OCI-M2 (cell line): ENCODE results near the gene UVRAG.

Experiments used
- DNase-seq: peaks from one replicate; lab custom pipeline; 2025; ENCODE audit not compliant: unreplicated experiment; lab: John Stamatoyannopoulos, UW

Gene UVRAG

DNA sequence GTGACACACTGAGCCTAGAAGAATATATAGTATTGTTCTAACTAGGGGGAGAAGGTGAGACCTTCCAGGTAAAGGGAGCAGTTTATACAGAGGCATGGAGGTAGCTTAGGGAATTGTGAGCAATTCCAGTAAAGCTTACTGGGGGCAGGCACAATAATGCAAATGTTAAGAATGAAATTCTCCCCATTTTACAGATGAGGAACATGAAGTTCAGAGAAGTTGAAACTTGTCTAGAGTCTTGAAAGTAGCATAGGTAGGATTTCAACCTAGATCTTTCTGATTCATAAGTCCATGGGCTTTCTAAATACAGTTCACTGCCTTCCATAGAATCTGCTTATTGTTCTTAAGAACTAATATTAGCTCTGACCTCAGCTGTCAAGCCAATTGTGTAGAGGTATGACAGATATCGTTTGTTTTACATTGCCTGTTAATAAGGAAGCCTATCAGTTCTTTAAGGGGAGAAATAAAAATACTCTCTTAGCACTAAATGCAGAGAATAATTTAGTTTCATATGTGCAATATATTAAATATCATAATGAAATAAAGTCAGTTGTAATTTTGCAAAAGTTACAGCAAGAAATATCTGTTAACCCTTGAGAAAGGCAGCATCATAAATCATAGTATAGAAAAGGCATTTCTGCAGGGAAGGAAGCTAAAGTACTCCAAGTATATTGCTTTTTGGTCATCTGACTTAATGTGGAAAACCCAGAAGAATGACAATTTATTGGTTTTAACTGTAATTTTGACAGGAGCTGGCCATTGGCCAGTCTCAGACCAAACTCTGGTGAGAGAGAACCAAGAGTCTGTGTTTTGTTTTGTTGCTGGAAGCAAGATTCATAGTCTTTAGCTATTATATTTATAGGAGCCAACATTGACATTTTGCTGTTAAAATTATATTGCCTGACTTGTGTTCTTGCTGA, 181.8 kb downstream of the UVRAG start:
- DNase-seq: no peak

GRCh38 chr11:76004400-76004799, 189.4 kb downstream of the UVRAG start:
- DNase-seq: no peak

DNA sequence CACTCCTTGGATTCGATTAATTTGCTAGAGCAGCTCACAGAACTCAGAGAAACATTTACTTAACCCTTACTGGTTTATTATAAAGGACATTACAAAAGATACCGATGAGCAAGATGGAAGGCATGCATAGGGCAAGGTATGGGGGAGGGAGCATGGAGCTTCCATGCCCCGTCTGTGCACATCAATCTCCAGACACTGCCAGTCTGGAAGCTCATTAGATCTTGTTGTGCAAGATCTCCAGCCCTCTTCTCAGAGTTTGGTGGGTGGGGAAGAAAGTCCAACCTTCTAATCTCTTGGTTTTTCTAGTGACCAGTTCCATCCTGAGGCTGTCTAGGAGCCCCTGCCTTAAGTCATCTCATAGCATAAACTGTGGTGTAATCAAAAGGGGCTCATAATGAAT, 190.7 kb downstream of the UVRAG start:
- no peak for DNase-seq

DNA sequence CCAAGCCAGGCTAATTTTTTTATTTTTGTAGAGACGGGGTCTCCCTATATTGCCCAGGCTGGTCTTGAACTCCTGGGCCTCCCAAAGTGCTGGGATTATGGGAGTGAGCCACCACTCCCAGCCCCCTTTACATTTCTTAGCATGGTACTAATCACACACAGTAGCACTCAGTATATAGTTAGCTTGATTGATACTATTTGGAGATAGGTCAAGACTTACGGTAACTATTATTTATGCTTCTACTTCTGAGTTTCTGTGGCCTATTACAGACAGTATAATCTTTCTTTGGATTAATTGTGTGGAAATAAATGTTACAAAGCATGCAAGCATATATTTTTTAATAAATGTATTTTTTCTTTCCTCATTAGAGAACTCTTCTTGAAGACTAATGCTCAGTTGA, 192.2 kb downstream of the UVRAG start:
- no peak for DNase-seq

DNA sequence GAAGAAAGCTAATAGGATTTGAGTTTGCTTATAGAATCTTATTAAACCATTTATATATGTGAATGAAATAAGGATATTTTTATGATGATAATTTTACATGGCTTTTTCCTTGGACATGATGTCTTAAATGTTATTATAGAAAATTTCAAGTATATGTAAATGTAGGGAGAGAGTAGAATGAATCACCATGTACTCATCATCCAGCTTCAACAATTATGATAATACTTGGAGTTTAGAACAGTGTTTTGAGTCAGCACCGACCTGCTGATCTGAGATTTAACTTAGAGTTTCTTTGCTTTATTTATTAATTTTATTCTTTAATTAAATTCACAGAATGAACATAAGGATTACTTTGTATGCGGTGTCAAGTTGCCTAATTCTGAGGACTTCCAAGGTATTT, 193.5 kb downstream of the UVRAG start:
- no peak for DNase-seq

DNA sequence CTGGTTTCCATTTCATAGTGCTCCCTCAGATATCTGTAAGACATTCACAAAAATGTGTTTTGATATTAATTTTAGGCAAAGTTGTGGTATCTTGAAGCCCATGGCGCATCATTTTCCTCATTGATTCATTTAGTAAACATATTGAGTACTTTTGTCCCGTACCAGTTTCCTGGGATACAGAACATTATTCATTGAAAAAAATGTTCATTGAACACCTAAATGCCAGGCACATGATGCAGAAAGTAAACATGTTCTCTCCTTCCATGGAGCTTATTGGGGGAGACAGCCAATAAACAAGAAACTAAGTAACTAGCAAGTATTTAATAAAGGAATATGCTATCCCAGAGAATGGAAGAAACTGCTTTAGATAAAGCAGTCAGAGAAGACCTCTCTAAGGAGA, 195.0 kb downstream of the UVRAG start:
- DNase-seq: no peak

GRCh38 chr11:76013526-76013925, 198.5 kb downstream of the UVRAG start:
- no peak for DNase-seq

DNA sequence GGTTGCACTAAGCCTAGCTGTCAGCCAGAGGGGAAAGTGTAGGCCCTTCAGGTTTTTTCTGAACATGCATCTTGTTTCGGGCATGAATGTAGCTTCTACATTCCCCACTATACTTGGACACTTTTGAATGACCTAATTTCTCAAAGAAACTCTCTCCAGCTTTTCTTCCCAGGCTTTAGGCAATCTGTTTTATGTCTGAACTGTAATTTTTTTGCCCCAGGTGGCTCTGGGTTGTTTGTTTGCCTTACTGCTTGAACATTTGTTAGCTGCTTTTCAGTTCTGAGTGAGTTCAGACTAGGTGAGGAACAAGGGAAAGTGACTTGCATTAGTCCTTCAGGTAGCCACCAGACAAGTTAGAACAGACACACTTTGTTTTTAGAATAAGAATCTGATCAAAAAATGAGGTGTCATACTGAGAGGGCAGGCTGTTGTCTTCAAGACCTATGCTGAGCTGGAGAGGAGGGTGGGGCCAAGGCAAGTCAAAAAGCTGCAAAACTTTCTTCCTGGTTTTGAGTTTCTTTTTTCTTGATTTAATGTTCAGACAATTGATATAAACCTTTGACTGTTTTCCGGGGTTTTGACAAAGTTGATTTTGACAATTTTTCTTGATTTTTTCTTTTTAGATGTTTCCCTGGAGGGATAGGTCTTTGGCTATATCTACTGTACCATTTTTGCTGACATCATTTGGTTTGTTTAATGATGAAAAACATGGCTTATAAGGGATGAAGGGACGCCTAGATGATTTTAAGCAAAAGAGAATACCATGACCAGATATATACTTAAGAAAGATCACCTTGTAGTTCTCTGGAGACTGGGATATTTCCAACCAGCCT, 208.4 kb downstream of the UVRAG start:
- DNase-seq: no peak

GRCh38 chr11:76025068-76025467, 210.1 kb downstream of the UVRAG start:
- no peak for DNase-seq

DNA sequence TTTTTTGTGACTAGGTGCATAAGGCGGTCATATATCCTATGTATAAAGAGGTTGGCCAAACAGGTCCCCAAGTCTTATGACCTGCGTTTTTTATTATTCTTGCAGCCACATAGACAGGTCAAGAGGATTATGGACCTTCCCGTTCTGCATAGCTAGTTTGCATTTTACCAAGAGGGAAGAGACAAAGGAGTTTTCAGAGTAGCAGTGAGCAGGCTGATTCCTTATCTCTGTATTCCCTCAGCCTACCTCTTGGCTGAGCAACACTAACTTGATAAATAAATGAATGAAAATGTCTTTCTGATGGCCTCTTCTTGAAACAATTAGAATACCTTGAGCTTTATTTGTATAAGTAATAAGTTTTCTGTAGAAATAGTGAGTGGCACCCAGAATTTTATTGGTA, 210.8 kb downstream of the UVRAG start:
- DNase-seq: no peak

DNA sequence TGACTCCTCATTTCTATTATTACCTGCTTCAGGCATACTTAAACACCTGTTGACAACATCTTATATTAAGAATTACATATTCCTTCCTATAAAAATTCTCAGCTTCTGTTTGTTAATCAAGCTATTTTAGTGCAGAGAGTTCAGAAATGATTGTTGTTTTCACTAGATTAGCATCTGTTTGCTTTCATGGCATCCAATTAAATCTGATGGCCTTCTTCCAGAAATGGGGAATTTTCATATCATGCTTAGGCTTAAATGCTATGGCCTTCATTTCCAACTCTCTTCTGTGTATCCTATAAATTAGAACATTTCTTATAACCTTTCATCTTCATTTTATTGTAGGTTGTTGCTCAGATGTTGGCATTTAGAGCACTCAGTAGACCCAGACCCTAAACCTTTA, 211.3 kb downstream of the UVRAG start:
- DNase-seq: no peak

DNA sequence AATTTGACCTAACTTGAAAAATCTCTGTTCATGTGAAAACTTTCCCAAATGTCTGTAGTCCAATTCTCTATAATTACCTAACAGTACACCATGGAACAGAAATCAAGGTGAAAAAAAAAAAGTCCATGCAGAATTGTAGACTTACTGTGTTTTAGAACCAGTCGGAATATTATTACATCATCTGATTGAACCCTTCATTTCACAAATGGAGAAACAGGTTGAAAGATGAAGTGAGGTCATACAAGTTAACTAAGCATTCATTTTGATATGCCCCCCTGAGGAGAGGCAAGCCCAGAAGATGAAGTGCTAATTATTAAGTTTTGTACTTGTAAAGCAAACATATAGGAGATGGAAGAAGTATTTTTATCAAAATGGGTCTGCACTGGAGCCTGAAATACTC, 211.9 kb downstream of the UVRAG start:
- no peak for DNase-seq

DNA sequence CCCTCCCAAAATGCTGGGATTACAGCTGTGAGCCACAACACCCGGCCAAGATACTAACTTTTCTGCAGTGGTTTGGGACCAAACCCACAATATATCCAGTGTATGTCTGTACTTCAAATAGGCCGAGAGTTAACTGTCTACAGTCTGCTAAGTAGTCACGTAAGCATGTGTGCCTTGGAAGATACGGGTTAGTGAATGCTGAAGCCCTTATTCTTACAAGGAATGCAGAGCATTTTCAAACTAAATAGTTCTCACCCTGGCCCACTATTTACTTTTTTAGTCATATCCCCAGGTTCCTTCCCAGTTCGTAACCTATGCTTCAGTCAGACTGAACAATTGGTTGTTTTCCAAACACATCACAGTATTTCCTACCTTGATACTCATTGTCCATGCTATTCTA, 215.3 kb downstream of the UVRAG start:
- DNase-seq: no peak

DNA sequence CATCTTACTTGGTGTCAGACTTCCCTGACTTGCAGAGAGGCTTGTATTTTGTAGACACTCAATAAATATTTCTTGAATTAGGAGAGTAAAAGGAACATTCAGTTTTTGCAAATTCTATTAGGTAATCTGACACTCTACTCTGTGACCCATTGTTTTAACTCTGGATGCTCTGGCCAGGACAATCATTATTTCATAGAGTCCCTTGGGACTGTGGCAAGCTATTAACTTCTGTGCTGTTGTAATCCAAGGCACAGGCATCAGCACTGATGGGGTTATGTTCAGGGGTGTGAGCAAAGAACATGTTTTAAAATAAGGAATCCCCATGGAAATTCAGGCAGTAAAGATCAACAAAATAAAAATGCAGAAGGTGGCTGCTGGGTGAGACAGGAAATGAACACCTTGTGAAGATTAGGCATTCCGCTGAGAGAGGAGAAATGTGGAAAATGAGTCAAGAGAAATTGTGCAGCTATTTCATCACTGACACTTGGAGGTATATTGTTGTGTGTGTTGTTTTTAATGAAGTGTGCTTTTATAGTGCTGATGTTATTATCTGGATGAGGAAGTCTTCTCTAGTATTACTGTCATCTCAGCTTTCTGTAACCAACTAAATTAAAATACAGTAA, 216.1 kb downstream of the UVRAG start:
- no peak for DNase-seq

- no peak for DNase-seq
Measured at GRCh38 chr11:76033699-76034098, 218.7 kb downstream of the UVRAG start.

GRCh38 chr11:76035020-76035419, 220.0 kb downstream of the UVRAG start:
- no peak for DNase-seq

DNA sequence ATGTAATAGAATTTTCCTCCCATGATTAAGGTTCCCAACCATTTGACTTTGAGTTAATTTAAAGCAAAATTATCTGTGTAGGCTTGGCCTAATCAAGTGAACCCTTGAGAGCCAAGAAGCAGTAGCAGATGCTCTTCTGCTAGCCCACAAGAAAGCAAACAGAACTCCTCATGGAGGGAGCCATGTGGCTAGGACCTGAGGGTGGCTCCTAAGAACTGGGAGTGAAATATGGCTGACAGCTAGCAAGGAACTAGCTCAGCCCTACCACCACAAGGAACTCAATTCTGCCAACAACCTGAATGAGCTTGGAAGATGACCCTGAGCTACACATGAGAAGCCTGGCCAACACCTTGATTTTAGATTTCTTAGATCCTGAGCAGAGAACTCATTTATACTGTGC, 223.6 kb downstream of the UVRAG start:
- DNase-seq: no peak

DNA sequence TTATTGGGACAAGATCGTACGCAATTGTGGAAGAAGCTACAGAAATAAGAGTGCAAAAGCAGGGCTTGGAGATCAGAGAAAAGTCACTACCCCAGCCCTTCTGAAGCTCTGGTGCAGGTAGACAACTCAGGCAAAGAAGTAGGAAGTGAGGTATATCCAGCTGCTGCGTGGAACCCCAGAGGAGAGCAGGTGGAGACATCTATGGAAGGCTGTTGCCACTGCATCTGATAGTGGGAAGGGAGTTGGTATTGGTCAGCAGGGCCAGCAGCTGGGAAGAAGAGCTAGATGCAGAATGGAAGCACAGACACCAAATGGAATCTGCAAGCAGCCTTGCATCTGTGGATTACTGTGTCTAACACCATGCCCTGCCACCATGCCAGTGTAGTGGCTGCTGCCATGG, 226.2 kb downstream of the UVRAG start:
- no peak for DNase-seq

DNA sequence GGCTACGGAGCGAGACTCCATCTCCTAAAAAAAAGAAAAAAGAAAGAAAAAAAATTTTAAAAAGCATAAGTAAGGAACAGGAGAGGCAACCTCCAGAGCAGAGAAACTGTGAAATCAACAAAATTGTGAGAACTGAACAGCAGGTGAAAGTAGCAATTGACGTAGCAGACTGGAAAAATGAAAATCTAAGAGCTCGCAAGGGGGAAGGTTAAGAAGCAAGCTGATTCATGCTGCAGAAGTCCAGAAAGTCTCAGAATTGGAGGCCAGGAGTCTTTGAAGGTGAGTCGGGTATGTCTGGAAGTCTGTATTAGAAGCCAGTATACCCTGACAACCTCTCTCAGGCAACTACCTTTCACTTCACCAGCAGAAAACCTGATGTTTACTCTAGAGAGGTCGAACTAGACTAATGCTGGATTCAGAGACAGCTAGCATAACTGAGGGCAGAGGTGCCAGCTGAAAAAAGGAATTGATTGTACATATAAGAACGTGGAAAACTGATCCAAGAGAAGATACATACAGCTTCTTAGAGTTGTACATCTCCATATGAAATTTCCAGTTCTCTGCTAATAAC, 229.8 kb downstream of the UVRAG start:
- no peak for DNase-seq

DNA sequence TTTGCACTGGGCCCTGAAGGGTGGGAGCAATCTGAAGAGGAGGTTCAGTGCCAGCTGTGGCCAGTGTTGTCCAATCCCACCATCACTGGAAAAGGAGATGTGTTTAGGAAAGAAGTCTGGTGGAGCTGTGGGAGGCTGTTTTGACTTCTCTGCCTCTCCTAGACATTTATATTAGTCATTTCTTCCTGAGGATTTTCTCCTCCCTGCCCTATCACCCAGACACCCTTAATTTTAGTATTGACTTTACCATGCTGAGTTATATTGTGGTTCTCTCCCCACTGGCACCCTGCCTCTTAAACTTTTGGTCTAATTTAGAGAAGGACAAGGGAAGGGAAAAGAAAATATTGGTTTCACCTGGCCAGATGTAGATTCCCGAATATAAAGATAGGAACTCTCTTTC, 232.2 kb downstream of the UVRAG start:
- no peak for DNase-seq

DNA sequence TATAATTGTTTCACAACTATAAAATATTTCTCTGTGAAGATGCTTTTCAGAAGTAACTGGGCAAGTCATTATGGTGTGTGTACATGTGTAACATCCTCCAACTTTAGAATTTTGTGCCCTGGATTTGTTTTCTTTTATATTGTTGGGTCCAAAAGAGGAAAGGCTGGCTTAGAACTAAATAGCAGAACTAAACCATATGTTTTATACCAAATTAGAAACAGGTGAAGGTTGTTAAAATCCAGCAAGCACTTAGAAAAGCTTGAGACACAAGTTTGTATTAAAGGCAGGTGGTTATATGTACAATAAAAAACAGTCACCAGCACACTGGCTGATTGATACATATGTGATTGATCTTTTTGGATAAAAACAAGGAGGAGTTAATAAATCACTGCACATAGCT, 232.8 kb downstream of the UVRAG start:
- no peak for DNase-seq
